Muscle layer of duodenum (tissue), 2 donors: ENCODE results near the gene NOXO1.
A peak's percentile ranks its signal among the peaks of the same experiment; 100 is the strongest.

ENCODE experiments used
- H3K27ac ChIP-seq: one replicate; pipeline ENCODE4 v1.7.0; 2013; ENCODE audit warnings: mild to moderate bottlenecking, low read length
- H3K27me3 ChIP-seq: one replicate; pipeline ENCODE4 v1.7.0; 2013; ENCODE audit warnings: low read depth, mild to moderate bottlenecking, control low read depth, low read length
- H3K36me3 ChIP-seq, 2 donors: one replicate each; pipeline ENCODE4 v1.7.0; 2013; ENCODE audit warnings: low read length in 2 of 2, control low read depth in 1 of 2, mild to moderate bottlenecking in 1 of 2; ENCODE audit not compliant: insufficient read depth in 2 of 2, control insufficient read depth in 1 of 2
- H3K4me1 ChIP-seq, 2 donors: one replicate each; pipeline ENCODE4 v1.7.0; 2013; ENCODE audit warnings: low read length in 2 of 2, mild to moderate bottlenecking in 2 of 2, control low read depth in 1 of 2, moderate library complexity in 1 of 2; ENCODE audit not compliant: insufficient read depth in 2 of 2, control insufficient read depth in 1 of 2
- H3K4me3 ChIP-seq, 2 donors: one replicate each; pipeline ENCODE4 v1.7.0; 2013; ENCODE audit warnings: low read length in 2 of 2, low read depth in 1 of 2, mild to moderate bottlenecking in 1 of 2
- H3K9me3 ChIP-seq, 2 donors: one replicate each; pipeline ENCODE4 v1.7.0; 2013; ENCODE audit warnings: low read length in 2 of 2, control low read depth in 1 of 2, mild to moderate bottlenecking in 1 of 2; ENCODE audit not compliant: control insufficient read depth in 1 of 2
- donor health status: healthy.

Gene NOXO1

DNA sequence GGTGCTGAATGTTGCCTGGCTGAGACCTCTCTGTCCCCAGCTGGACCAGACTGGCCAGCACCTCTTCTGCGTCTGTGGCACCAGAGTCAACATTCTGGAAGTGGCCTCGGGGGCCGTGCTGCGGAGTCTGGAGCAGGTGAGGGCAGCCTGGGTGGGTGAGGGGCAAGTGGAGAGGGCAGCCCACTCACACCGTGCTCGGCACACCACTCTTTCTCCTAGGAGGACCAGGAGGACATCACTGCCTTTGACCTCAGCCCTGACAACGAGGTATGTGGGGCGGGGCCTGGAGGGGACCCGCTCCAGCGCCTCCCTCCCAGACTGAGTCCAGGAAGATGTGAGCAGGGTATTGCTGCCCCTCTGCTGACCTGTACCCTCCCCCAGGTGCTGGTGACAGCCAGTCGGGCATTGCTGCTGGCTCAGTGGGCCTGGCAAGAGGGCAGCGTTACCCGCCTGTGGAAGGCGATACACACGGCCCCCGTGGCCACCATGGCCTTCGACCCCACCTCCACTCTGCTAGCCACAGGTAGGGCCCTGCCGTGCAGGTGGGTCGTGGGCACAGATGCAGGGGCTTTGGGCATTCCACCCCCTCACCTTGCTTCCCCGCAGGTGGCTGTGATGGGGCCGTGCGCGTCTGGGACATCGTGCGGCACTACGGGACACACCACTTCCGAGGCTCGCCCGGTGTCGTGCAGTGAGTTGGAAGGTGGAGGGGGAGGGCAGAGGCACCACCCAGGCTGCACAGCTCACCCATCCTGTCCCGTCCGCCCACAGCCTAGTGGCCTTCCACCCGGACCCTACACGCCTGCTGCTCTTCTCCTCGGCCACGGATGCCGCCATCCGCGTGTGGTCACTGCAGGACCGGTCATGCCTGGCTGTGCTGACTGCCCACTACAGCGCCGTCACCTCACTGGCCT is 6.9 kb downstream of the NOXO1 start:
- Histone ChIP-seq H3K27ac (no peak overlapping the region), H3K4me1 (peaks cover 0 to 23% of the 10 kb centered on the region in 2 donors), H3K36me3 (peaks cover 29 to 51% of the 10 kb centered on the region in 2 donors), H3K4me3 (no peak overlapping the region), H3K9me3 (no peaks in the 10 kb centered on the region), H3K27me3 (no peaks in the 10 kb centered on the region)

DNA sequence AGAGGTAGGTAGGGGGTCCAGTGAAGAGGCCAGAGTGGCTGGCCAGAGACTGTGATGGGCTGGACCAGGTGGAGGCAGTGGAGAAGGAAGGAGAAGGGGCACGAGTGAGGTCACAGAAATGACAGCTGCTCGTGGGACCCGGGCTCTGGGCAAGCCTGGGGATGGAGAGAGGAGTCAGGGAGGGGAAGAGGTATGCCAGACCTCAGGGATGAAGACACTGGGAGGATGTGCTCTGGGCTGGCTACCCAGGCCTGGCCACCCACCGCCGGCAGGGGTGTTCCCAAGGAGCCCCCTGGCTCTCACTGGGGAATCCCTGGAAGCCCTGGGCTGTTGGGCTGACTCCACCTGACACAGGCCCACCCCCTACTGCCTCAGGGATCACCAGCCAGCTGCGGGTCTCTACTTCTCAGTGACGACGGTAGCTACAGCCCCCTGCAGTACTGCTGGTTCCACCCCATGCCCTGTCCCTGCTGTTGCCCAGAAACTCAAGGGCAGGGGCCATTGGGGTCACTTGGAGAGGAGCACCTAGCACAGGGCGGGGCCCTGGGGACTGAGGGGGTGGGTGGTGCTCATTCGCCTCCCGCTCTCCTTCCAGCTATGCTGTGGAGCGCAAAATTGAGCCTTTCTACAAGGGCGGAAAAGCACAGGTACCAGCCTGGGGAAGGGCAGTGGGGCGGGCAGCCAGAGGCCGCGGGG is 7.7 kb downstream of the NOXO1 start:
- Histone ChIP-seq H3K27ac (no peak overlapping the region), H3K27me3 (no peaks in the 10 kb centered on the region), H3K9me3 (no peaks in the 10 kb centered on the region), H3K36me3 (peaks cover 29 to 46% of the 10 kb centered on the region in 2 donors), H3K4me1 (peaks cover 0 to 23% of the 10 kb centered on the region in 2 donors), H3K4me3 (no peak overlapping the region)

DNA sequence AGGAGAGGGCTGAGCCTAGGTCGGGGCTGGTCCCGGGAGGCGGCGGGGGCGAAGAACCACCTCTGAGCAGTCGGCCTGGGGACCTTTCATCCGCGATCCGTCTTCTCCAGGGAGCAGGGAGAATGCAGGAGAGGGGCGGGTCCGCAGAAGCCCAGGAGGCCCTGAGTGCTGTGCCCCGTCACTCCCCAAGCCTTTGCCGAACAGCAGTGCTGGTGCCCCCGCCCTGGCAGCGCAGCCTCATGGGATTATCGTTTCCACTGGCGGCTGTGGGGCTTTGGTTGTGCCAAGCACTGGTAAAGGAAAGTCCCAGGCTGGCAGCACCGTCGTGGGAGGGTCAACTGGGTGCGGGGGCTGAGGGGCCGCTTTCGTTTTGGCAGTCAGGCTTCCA is 8.8 kb downstream of the NOXO1 start:
- Histone ChIP-seq H3K4me3 (peak overlapping the region; percentile 85 to 98), H3K27ac (no peak overlapping the region), H3K9me3 (no peaks in the 10 kb centered on the region), H3K27me3 (no peaks in the 10 kb centered on the region), H3K36me3 (peaks cover 21 to 35% of the 10 kb centered on the region in 2 donors), H3K4me1 (peaks cover 0 to 23% of the 10 kb centered on the region in 2 donors)

DNA sequence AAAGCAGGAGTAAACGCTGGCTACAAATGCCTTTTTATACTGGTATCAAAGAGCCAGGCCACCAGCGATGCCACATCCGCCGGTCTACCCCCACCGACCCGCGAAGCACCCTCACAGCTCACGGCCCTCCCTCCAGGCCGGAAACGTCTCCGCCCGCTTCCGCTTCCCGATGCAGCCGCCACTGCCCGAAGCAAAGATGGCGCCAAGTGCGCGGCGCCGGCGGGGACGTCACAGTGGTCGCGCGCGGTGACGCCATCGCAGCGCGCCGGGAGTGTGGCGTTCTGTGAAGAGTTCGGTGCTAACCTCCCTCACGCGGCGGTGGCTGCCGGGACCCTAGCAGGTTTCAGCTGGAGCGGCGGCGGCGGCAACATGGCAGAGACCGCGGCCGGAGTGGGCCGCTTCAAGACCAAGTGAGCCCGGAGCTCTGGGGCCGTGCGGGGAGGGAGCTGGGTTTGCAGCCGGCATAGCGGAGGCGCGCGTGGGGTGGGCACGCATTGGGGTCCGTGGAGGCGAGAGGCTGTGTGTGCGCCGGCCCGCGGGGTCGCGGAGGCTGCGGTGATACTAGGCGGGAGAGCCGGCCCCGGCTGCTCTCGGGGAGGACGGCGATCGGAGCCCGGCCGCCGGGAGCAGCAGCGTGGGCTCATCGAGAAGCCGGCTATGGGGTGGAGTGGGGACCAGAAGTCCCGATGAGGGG is 9.3 kb downstream of the NOXO1 start, which contains the start of gene TBL3:
Gene TBL3, plus strand, starts transcription at position 258 of the 694 bp plus-strand sequence. Its CDS starts 112 bp downstream, at position 370.
- Histone ChIP-seq H3K4me3 (peak within 1 kb of the TSS; percentile 85 to 98), H3K4me1 (peaks cover 0 to 23% of the 10 kb centered on the region in 2 donors), H3K27me3 (no peaks in the 10 kb centered on the region), H3K27ac (peak within 1 kb of the TSS; percentile 96), H3K36me3 (peaks cover 17 to 30% of the 10 kb centered on the region in 2 donors), H3K9me3 (no peaks in the 10 kb centered on the region)

DNA sequence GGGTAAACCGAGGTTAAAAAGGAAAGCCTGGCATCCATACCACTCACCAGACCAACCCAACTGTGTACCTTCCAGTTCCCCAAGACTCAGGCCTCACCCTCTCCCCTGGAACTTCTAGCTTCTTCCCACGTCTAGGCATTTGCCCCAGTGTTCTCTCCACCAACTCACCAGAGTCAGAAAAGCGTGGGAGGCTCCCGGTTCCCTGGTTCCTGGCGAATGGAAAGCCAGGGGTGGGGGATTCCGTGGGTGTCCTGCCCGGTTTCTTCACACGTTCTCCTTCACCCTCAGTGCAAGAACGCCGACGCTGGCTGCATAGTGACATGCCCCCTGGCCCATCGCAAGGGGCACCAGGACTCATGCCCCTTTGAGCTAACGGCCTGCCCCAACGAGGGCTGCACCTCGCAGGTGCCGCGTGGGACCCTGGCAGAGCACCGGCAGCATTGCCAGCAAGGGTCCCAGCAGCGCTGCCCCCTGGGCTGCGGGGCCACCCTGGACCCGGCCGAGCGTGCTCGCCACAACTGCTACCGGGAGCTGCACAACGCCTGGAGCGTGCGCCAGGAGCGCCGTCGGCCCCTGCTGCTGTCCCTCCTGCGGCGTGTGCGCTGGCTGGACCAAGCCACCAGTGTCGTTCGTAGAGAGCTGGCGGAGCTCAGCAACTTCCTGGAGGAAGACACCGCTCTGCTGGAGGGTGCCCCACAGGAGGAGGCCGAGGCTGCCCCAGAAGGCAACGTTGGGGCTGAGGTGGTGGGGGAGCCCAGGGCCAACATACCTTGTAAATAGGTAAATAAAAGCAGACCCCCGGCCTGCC is 12.9 kb downstream of the NOXO1 start:
- H3K27me3 ChIP-seq = no peaks in the 10 kb centered on the region
- no peak overlapping the region for H3K27ac ChIP-seq
- H3K36me3 ChIP-seq = no peaks in the 10 kb centered on the region
- H3K4me3 ChIP-seq = no peak overlapping the region
- no peaks in the 10 kb centered on the region for H3K9me3 ChIP-seq
- H3K4me1 ChIP-seq = peaks cover 5 to 32% of the 10 kb centered on the region in 2 donors

DNA sequence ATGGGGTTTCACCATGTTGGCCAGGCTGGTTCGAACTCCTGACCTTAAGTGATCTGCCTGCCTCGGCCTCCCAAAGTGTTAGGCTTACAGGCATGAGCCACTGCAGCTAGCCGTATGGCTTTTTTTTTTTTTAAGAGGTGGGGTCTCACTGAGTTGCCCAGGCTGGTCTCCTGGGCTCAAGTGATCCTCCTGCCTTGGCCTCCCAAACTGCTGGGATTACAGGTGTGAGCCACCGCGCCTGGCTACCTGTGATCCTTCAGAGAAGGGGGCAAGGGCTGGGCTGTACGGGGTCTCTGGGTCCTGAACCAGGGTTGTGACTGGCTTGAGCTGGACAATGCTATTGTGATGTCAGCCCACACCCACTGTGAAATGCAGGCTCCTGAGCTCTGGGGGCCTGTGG is 14.8 kb downstream of the NOXO1 start, which contains the start of gene RNF151:
Gene RNF151, plus strand, starts transcription at position 397 of the 400 bp plus-strand sequence. CDS start 26 bp downstream, outside the sequence.
- Histone ChIP-seq H3K4me1 (peaks cover 5 to 24% of the 10 kb centered on the region in 2 donors), H3K27ac (peak within 1 kb of the TSS; percentile 94), H3K4me3 (peak within 1 kb of the TSS; percentile 77 to 80), H3K27me3 (no peaks in the 10 kb centered on the region), H3K36me3 (peaks cover 3 to 15% of the 10 kb centered on the region in 2 donors), H3K9me3 (no peaks in the 10 kb centered on the region)

DNA sequence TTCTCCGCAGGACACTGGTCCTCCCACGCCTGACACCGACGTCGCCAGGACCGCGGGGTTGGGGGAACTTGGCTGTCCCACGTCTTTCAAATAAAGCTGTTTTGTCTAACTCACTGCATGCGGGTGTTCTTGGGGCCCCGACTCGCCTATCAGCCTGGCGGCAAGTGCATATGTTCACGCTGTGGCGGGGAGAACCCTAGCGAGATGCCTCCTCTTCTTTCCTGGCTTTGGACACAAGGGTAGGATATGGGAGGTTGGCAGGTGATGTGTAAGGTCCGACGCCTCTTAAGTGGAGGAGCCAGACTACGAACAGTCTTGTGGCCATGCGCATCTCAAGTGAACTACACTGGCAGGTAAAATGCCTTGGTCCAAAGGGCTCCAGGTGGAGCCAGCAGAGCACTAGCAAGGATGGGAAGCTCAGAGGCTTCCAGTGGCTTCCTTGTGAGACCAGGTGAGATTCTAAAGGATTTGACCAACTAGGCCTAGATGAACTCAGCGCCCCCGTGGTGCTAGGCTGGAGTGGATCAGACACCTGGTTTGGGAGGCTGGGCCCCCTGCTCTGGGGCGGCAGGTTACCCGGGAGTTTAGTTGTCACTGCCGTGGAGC is 15.8 kb downstream of the NOXO1 start:
- no peaks in the 10 kb centered on the region for H3K9me3 ChIP-seq
- peak overlapping the region; percentile 94 for H3K27ac ChIP-seq
- no peaks in the 10 kb centered on the region for H3K27me3 ChIP-seq
- peaks cover 8 to 24% of the 10 kb centered on the region in 2 donors for H3K4me1 ChIP-seq
- peak overlapping the region; percentile 77 to 80 for H3K4me3 ChIP-seq
- peaks cover 3 to 19% of the 10 kb centered on the region in 2 donors for H3K36me3 ChIP-seq

DNA sequence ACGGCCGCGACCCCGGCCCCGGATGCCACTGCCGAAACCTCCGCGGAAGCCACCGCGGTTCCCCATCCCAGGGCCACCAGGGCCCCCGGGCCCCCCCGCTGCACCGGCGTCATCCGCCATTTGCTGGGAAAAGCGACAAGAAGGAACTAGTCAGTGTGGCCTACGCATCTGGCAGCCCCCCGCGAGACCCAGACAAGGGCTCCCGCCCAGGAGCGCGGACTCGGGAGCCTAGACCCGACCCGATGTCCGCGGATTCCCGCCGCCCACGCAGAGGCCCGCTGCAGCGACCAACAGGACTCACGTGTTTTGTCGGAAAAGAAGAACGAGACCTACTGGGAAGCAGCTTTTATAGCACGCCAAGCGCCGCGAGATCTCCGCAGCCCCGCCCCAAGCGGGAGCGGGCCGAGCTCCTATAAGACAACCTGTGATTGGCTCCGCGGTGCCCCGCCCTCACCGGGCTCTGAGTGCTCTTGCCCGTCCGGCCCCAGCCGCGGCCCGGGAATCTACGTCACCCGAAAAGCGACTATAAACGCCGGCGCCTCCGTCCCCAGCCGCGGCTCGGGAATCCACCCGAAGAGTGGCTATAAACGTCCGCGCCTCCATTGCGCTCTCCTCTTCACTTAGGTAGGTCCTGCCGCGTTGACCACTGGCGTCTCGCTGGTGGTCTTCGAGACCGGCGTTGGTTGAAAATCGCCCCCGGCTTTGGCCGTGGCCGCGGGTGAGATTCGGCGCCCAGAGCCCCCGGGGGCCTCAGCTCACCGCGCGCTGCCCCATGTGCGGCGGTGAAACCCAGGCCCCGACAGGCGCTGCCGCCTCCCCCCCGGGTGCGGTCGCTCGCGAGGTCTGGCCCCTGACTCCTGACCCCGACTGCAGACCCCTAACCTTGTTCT is 16.5 kb downstream of the NOXO1 start, which contains the start of gene RPS2:
Gene RPS2, minus strand, starts transcription at position 321 of the 890 bp plus-strand sequence. Its CDS starts 201 bp downstream, at position 120.
- Histone ChIP-seq H3K9me3 (no peaks in the 10 kb centered on the region), H3K27ac (peak within 1 kb of the TSS; percentile 94), H3K36me3 (peaks cover 3 to 19% of the 10 kb centered on the region in 2 donors), H3K4me1 (peaks cover 9 to 31% of the 10 kb centered on the region in 2 donors), H3K27me3 (no peaks in the 10 kb centered on the region), H3K4me3 (peak within 1 kb of the TSS; percentile 77 to 80)

DNA sequence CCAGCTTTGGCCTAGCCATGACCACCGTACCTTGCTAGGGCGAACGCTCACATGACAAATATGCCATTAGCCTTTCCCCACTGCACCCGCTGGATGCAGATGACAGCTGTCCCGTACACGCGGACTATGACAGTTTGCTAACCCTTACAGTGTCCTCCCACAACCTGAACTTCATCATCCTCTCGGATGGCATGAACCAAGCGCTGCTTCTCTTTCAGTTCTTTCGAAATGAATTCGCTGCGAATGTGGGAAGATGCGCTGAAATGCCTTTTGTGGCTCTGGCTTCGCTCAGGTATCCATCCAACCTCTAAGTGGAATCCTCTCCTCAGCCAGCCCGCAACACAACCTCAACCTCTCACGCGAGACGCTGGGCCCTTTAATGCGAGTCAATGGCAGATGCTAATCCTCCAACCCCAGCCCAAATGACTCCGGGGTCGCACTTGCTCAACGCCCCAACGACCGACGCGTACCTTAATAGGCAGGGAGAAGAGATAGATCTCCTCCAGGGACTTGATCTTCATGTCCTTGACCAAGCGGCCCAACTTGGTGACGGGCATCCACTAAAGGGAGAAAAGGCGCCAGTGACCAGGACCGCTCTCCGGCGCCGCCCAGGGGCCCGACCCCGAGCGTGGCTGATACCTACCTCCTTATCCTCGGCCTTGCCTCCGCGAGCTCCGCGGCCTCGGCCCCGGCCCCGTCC is 17.3 kb downstream of the NOXO1 start:
- Histone ChIP-seq H3K27me3 (no peaks in the 10 kb centered on the region), H3K4me3 (peak overlapping the region; percentile 77 to 80), H3K27ac (peak overlapping the region; percentile 94), H3K4me1 (peaks cover 9 to 33% of the 10 kb centered on the region in 2 donors), H3K9me3 (no peaks in the 10 kb centered on the region), H3K36me3 (peaks cover 3 to 19% of the 10 kb centered on the region in 2 donors)
